Mesenchymal stem cell (in vitro differentiated cells and primary cell): Measurements from ENCODE around the gene KCTD17.

Source experiments
- DNase-seq: peaks from one replicate; pipeline ENCODE4 v3.0.0-alpha.2; 2013
- H2AFZ ChIP-seq: one replicate; pipeline ENCODE4 v1.6.1; 2013; ENCODE audit warnings: low read depth, mild to moderate bottlenecking, control low read depth, inconsistent platforms, low read length, moderate library complexity
- H2AK5ac ChIP-seq: 2 replicates; pipeline ENCODE4 v1.6.1; 2013; ENCODE audit warnings: low read length, moderate library complexity, mild to moderate bottlenecking, inconsistent platforms; ENCODE audit not compliant: severe bottlenecking
- H2BK120ac ChIP-seq: one replicate; pipeline ENCODE4 v1.6.1; 2013; ENCODE audit warnings: low read depth, mild to moderate bottlenecking, inconsistent platforms, low read length, moderate library complexity
- H2BK12ac ChIP-seq, 2 experiments: one replicate each; pipeline ENCODE4 v1.6.1; 2013; ENCODE audit warnings: inconsistent platforms in 2 of 2, low read length in 2 of 2, mild to moderate bottlenecking in 2 of 2, moderate library complexity in 2 of 2, control low read depth in 1 of 2
- H2BK15ac ChIP-seq: one replicate; pipeline ENCODE4 v1.6.1; 2013; ENCODE audit warnings: mild to moderate bottlenecking, low read depth, inconsistent platforms; ENCODE audit not compliant: poor library complexity, severe bottlenecking
- H2BK5ac ChIP-seq: 2 replicates; pipeline ENCODE4 v1.6.1; 2013; ENCODE audit warnings: low read depth, mild to moderate bottlenecking, low read length, control low read depth, inconsistent platforms; ENCODE audit not compliant: poor library complexity, severe bottlenecking
- H3K14ac ChIP-seq, 2 experiments: one replicate each; pipeline ENCODE4 v1.6.1; 2013; ENCODE audit warnings: inconsistent platforms in 2 of 2, low read length in 2 of 2, control low read depth in 1 of 2, mild to moderate bottlenecking in 1 of 2, moderate library complexity in 1 of 2
- H3K18ac ChIP-seq, 2 experiments: one replicate each; pipeline ENCODE4 v1.6.1; 2013; ENCODE audit warnings: inconsistent platforms in 2 of 2, low read length in 2 of 2, control low read depth in 1 of 2, low read depth in 1 of 2, mild to moderate bottlenecking in 1 of 2
- H3K23ac ChIP-seq, 2 experiments: one replicate each; pipeline ENCODE4 v1.6.1; 2013; ENCODE audit warnings: inconsistent platforms in 2 of 2, low read length in 2 of 2, mild to moderate bottlenecking in 2 of 2, moderate library complexity in 2 of 2, control low read depth in 1 of 2
- H3K27ac ChIP-seq: 2 replicates; pipeline ENCODE4 v1.5.1; 2013; ENCODE audit warnings: mild to moderate bottlenecking, moderate library complexity, low read length, control low read depth, inconsistent platforms; ENCODE audit not compliant: poor library complexity, severe bottlenecking
- H3K27me3 ChIP-seq, 2 experiments: 2 replicates each; pipeline versions ENCODE4 v1.6.1 to v1.7.0; 2013; ENCODE audit warnings: low read length in 2 of 2, mild to moderate bottlenecking in 2 of 2, moderate library complexity in 2 of 2, control low read depth in 1 of 2, inconsistent platforms in 1 of 2; ENCODE audit not compliant: control insufficient read depth in 1 of 2, insufficient read depth in 1 of 2
- H3K36me3 ChIP-seq, 2 experiments: 2 replicates each; pipeline versions ENCODE4 v1.6.1 to v1.7.0; 2013; ENCODE audit warnings: low read length in 2 of 2, control low read depth in 1 of 2, inconsistent platforms in 1 of 2, low read depth in 1 of 2, mild to moderate bottlenecking in 1 of 2; ENCODE audit not compliant: insufficient read depth in 2 of 2, control insufficient read depth in 1 of 2
- H3K4ac ChIP-seq, 2 experiments: one replicate each; pipeline ENCODE4 v1.6.1; 2013; ENCODE audit warnings: inconsistent platforms in 2 of 2, low read length in 2 of 2, mild to moderate bottlenecking in 2 of 2, moderate library complexity in 2 of 2, control low read depth in 1 of 2, low read depth in 1 of 2
- H3K4me1 ChIP-seq: 2 replicates; pipeline ENCODE4 v1.6.1; 2013; ENCODE audit warnings: low read depth, low read length, control low read depth; ENCODE audit not compliant: control insufficient read depth, insufficient read depth
- H3K4me2 ChIP-seq: 2 replicates; pipeline ENCODE4 v1.6.1; 2013; ENCODE audit warnings: low read length, mild to moderate bottlenecking, inconsistent platforms; ENCODE audit not compliant: poor library complexity, severe bottlenecking
- H3K4me3 ChIP-seq, 2 experiments: 2 replicates each; pipeline versions ENCODE4 v1.5.1 to v1.7.0; 2013; ENCODE audit warnings: low read length in 2 of 2, mild to moderate bottlenecking in 2 of 2, control low read depth in 1 of 2, low read depth in 1 of 2; ENCODE audit not compliant: insufficient read depth in 1 of 2
- H3K79me1 ChIP-seq: replicated peaks from 2 replicates; pipeline ENCODE4 v1.6.1; 2013; ENCODE audit warnings: mild to moderate bottlenecking, control low read depth, low read length, inconsistent platforms; ENCODE audit not compliant: poor library complexity, severe bottlenecking
- H3K9ac ChIP-seq: 2 replicates; pipeline ENCODE4 v1.7.0; 2013; ENCODE audit warnings: mild to moderate bottlenecking, low read length, moderate library complexity
- H3K9me3 ChIP-seq: 2 replicates; pipeline ENCODE4 v1.7.0; 2013; ENCODE audit warnings: mild to moderate bottlenecking, low read length; ENCODE audit not compliant: control insufficient read depth
- H4K8ac ChIP-seq: one replicate; pipeline ENCODE4 v1.6.1; 2013; ENCODE audit warnings: inconsistent platforms, mild to moderate bottlenecking, low read length, moderate library complexity
- H4K91ac ChIP-seq: one replicate; pipeline ENCODE4 v1.6.1; 2013; ENCODE audit warnings: mild to moderate bottlenecking, low read length, inconsistent platforms
- WGBS: methylation state at CpG from one replicate; pipeline ENCODE4 v1.1.7; 2013; ENCODE audit warnings: mixed read lengths; 5-methylcytosine and 5-hydroxymethylcytosine counted together

The KCTD17 gene

DNA sequence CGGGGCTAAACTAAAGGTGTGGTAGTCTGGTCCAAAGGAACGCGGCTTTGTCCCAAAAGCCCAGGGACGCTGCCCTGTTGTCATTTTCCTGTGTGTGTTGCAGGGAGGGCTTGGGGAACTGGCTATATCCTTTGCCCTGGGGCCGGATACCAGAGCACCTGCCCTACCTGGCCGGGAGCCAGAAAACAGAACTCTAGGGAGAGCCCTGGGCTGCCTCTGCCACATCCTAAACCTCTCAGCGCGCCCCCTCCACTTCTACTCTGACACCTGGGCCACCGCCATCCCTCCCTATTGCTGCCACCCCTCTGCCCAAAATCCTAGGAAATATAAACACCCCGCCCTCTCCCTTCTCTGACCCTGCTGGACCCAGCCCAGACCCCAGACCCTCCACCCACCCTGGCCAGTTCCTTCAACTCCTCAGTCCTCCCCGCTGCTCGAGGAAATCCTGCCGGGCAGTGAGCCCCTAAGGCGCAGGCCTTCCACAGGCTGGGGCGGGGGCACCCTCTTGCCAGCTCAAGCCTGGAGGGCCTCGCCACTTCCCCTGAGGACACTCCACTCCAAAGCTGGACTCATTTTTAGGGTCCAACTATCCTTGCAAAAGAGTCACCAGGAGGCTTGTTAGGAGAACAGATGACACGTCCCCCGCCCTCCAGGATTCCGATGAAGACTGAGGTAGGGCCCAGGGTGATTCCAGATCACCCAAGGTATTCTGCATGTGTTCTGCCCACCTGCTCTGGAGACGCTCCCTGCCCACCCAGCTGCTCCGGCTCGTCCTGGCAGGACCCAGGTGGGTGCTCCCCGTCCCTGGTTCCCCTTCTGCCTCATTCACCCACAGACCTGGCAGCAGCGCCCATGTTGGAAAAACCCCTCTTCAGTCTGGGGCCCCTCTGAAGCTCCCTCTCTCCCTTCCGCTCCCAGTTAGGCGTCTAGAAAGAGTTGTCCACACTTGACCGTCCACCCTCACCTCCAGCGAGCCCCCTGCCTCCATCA lies 12.2 kb downstream of the KCTD17 start:
- Histone ChIP-seq H2BK15ac (no peak overlapping the region), H3K23ac (no peak overlapping the region), H3K4me2 (no peak overlapping the region), H4K8ac (no peak overlapping the region), H3K27ac (no peak overlapping the region), H2BK5ac (no peak overlapping the region), H4K91ac (no peak overlapping the region), H2BK12ac (no peak overlapping the region), H3K18ac (no peak overlapping the region), H3K36me3 (peaks cover 17 to 46% of the 10 kb centered on the region in 2 experiments), H2BK120ac (no peak overlapping the region), H3K9me3 (no peaks in the 10 kb centered on the region), H3K9ac (no peak overlapping the region), H2AK5ac (no peak overlapping the region), H3K27me3 (peaks cover 23 to 25% of the 10 kb centered on the region in 2 experiments), H3K4me1 (no peaks in the 10 kb centered on the region), H3K4me3 (no peak overlapping the region), H3K4ac (no peak overlapping the region), H2AFZ (no peak overlapping the region), H3K14ac (no peak overlapping the region), H3K79me1 (no peaks in the 10 kb centered on the region)
- DNase-seq: no peak
- 94% methylated on average over 28 of the region's 28 CpGs for WGBS

DNA sequence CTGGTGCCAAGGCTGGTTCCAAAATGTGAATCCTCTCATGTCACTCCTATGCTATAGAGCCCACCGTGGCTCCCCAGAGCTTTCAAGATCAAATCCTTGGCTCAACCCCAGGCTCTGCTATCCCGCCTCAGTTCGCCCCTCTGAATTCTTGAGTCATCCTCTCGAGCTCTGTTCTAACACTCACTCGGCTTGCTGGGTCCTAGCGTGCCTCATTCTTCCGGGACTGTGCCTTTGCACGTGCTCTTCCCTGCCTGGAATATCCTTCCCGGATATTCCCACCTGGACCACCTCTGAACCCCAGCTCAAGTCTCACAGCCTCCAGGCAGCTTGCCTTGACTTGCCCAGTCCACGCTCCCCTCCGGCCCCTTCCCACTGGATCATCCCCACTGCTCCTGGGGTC lies 13.0 kb downstream of the KCTD17 start:
- Histone ChIP-seq H2BK12ac (no peak overlapping the region), H3K18ac (no peak overlapping the region), H3K79me1 (no peaks in the 10 kb centered on the region), H3K27me3 (peaks cover 31 to 32% of the 10 kb centered on the region in 2 experiments), H2BK15ac (no peak overlapping the region), H3K9ac (no peak overlapping the region), H3K23ac (no peak overlapping the region), H2BK5ac (no peak overlapping the region), H3K36me3 (peaks cover 9 to 38% of the 10 kb centered on the region in 2 experiments), H4K91ac (no peak overlapping the region), H3K9me3 (no peaks in the 10 kb centered on the region), H4K8ac (no peak overlapping the region), H2AFZ (no peak overlapping the region), H3K4me1 (peaks cover 3% of the 10 kb centered on the region), H3K4me2 (no peak overlapping the region), H3K14ac (no peak overlapping the region), H2BK120ac (no peak overlapping the region), H3K27ac (no peak overlapping the region), H2AK5ac (no peak overlapping the region), H3K4me3 (no peak overlapping the region), H3K4ac (no peak overlapping the region)
- 90% methylated on average over 11 of the region's 11 CpGs for WGBS
- DNase-seq: no peak

DNA sequence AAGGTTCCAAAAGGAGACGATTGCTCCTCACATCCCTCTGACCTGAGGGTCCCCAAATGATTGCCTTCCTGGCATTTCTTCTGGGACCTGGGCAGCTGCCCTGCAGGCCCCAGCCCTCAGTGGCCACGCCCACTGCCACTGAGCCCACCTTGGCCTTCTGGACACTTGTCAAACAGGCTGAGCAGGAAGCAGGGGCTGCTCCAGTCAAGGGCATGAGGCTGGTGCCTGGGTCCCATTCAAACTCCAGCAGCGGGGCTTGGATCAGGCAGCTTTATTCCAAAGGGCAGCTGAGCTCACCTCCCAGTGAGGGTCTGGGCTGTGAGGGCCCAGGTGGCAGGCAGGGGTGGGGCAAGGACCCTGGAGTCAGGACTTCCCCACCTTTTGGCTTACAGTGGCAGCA lies 13.6 kb downstream of the KCTD17 start:
- Histone ChIP-seq H3K9me3 (no peaks in the 10 kb centered on the region), H3K27me3 (peaks cover 37 to 38% of the 10 kb centered on the region in 2 experiments), H3K36me3 (peaks cover 2 to 31% of the 10 kb centered on the region in 2 experiments), H3K9ac (no peak overlapping the region), H2AK5ac (no peak overlapping the region), H3K4me1 (peaks cover 3% of the 10 kb centered on the region), H3K14ac (no peak overlapping the region), H2BK5ac (no peak overlapping the region), H3K23ac (no peak overlapping the region), H2BK12ac (no peak overlapping the region), H4K91ac (no peak overlapping the region), H3K4me2 (no peak overlapping the region), H3K27ac (no peak overlapping the region), H4K8ac (no peak overlapping the region), H3K18ac (no peak overlapping the region), H3K79me1 (no peaks in the 10 kb centered on the region), H2BK15ac (no peak overlapping the region), H3K4ac (no peak overlapping the region), H2BK120ac (no peak overlapping the region), H2AFZ (no peak overlapping the region), H3K4me3 (no peak overlapping the region)
- 72% methylated on average over 3 of the region's 3 CpGs for WGBS
- DNase-seq: no peak

DNA sequence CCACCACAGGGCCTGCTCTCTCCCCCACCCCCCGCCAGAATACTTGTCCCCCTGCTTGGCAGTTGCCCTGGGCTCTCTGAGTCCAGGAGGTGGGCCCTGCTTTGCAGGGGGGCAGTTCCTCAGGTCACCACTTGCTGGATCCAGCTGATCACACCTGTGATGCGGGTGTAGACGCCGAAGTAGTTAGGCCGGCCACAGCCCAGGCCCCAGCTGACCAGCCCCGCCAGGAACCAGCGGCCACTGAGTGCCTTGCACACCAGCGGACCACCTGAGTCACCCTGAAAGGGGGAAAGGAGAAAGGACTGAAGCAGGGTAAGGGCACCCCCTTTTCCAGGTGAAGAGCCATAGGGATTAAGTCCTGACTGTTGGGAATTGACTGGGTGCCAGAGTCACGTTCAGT lies 14.4 kb downstream of the KCTD17 start:
- Histone ChIP-seq H2BK12ac (no peak overlapping the region), H3K27ac (no peak overlapping the region), H4K91ac (no peak overlapping the region), H2BK120ac (no peak overlapping the region), H3K23ac (no peak overlapping the region), H3K18ac (no peak overlapping the region), H2BK15ac (no peak overlapping the region), H3K4me2 (no peak overlapping the region), H3K14ac (no peak overlapping the region), H3K4me1 (peaks cover 3% of the 10 kb centered on the region), H2AK5ac (no peak overlapping the region), H3K4me3 (no peak overlapping the region), H3K27me3 (peaks cover 45 to 46% of the 10 kb centered on the region in 2 experiments), H3K79me1 (no peaks in the 10 kb centered on the region), H3K9me3 (no peaks in the 10 kb centered on the region), H3K4ac (no peak overlapping the region), H3K36me3 (peaks cover 2 to 24% of the 10 kb centered on the region in 2 experiments), H2BK5ac (no peak overlapping the region), H3K9ac (no peak overlapping the region), H4K8ac (no peak overlapping the region), H2AFZ (no peak overlapping the region)
- DNase-seq: no peak
- 96% methylated on average over 9 of the region's 9 CpGs for WGBS
